DOHH2 (cell line): ENCODE results near the gene HPS3.

Source experiments
- CTCF ChIP-seq: fragments of 200-600 bp; sonication (generic); IDR thresholded peaks from one replicate; pipeline ENCODE4 v1.5.1; 2014; ENCODE audit warnings: antibody characterized with exemption, mild to moderate bottlenecking, low read depth, low read length; ENCODE audit not compliant: poor library complexity, severe bottlenecking
- EZH2phosphoT487 ChIP-seq: fragments of 200-600 bp; sonication (generic); IDR thresholded peaks from 2 replicates; pipeline ENCODE4 v1.6.1; 2017; ENCODE audit warnings: borderline replicate concordance, mild to moderate bottlenecking, antibody characterized with exemption, low read length, moderate library complexity, mixed read lengths

GRCh38 chr3:149186219-149186618 is 56.8 kb downstream of the HPS3 start:
- TF ChIP-seq CTCF, result no peak
- TF ChIP-seq EZH2phosphoT487, result no peak
